ENCODE results near the gene SLITRK4. TPM values are rescaled to one million over a fixed set of nuclear protein-coding genes. Genes with fewer than 3 reads are reported as not detected.

The SLITRK4 gene
- total RNA-seq, 1 experiment from 2014 or later: 1.5 TPM

DNA sequence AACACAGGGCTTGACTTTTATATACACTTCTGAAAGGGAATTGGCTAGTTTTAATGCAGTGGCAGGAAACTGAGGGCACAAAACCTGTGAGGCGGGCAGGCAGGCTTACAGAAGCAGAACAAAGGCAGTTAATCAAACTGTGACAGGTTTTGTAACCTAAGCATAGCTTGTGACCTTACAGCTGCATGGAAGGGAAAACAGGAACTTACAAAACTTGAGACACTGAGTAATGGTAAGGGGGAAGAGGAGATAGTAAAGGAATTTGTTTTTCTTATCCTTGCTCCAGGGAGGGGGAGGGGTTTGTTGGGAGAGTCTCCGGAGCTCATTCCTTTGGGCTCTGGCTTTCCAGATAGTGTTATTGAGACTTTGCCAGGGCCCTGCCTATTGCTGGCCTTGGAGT is 55.6 kb downstream of the SLITRK4 start:
- Histone ChIP-seq H2AK5ac (ENCODE audit: insufficient read length, low read length) (no peak overlapping the region), H3K27ac (ENCODE audit: insufficient read length, low read depth, low read length) (no peak overlapping the region), H4K20me1 (ENCODE audit: control insufficient read depth, insufficient read depth, insufficient read length) (no peaks in the 10 kb centered on the region), H2BK12ac (ENCODE audit: insufficient read length, low read depth, low read length) (no peak overlapping the region), H3K23me2 (ENCODE audit: insufficient read length, low read depth, low read length, poor library complexity, severe bottlenecking) (no peaks in the 10 kb centered on the region), H4K8ac (replicated peaks; ENCODE audit: insufficient read length, low read depth, low read length) (no peak overlapping the region), H4K5ac (ENCODE audit: insufficient read length, low read depth, low read length) (no peak overlapping the region), H3K27me3 (ENCODE audit: insufficient read depth, low read length) (no peaks in the 10 kb centered on the region), H3K79me2 (ENCODE audit: insufficient read depth, low read length) (no peaks in the 10 kb centered on the region), H3K4me2 (ENCODE audit: insufficient read depth, insufficient read length, low read length) (no peak overlapping the region), H2BK20ac (ENCODE audit: low read depth, low read length, poor library complexity, severe bottlenecking) (no peak overlapping the region), H3K14ac (ENCODE audit: insufficient read depth, low read length) (no peak overlapping the region), H3K4ac (ENCODE audit: low read depth, low read length) (no peak overlapping the region), H4K91ac (ENCODE audit: insufficient read length, low read depth, low read length) (no peak overlapping the region), H3K18ac (ENCODE audit: insufficient read length, low read depth, low read length) (no peak overlapping the region), H3T11ph (ENCODE audit: low read length) (no peak overlapping the region), H2AFZ (ENCODE audit: low read length) (no peak overlapping the region), H2BK5ac (ENCODE audit: insufficient read length, low read length) (no peak overlapping the region), H3K23ac (ENCODE audit: insufficient read length, low read depth, low read length) (no peak overlapping the region), H3K9me3 (ENCODE audit: control insufficient read depth, low read depth, low read length) (peaks cover 44% of the 10 kb centered on the region), H3K9ac (ENCODE audit: extremely low read depth, insufficient read length, low read length) (no peak overlapping the region), H3K56ac (ENCODE audit: insufficient read length, low read depth, low read length) (no peak overlapping the region), H3K79me1 (ENCODE audit: insufficient read depth, low read depth, low read length, poor library complexity, severe bottlenecking) (no peaks in the 10 kb centered on the region), H3K4me1 (ENCODE audit: insufficient read depth, low read length) (no peaks in the 10 kb centered on the region), H2BK120ac (ENCODE audit: low read depth, low read length, poor library complexity, severe bottlenecking) (no peak overlapping the region), H2BK15ac (ENCODE audit: low read depth, low read length) (no peak overlapping the region)
- Mint-ChIP-seq H3K9me3 (peaks cover 44% of the 10 kb centered on the region in 2 experiments), H3K4me3 (no peak overlapping the region), H3K4me1 (no peaks in the 10 kb centered on the region; a peak in 1 of 4 replicates), H3K27me3 (ENCODE audit: low read depth) (no peaks in the 10 kb centered on the region), H3K27ac (no peak overlapping the region), H3K36me3 (ENCODE audit: insufficient read depth in 1 of 3, low read depth in 3 of 3) (no peaks in the 10 kb centered on the region; a peak in 1 of 7 replicates)
- no CpG with 5 or more reads among the region's 2 CpGs for WGBS (ENCODE audit: extremely low coverage, insufficient read length, low lambda C conversion rate)
- TF ChIP-seq, protein P1, sequence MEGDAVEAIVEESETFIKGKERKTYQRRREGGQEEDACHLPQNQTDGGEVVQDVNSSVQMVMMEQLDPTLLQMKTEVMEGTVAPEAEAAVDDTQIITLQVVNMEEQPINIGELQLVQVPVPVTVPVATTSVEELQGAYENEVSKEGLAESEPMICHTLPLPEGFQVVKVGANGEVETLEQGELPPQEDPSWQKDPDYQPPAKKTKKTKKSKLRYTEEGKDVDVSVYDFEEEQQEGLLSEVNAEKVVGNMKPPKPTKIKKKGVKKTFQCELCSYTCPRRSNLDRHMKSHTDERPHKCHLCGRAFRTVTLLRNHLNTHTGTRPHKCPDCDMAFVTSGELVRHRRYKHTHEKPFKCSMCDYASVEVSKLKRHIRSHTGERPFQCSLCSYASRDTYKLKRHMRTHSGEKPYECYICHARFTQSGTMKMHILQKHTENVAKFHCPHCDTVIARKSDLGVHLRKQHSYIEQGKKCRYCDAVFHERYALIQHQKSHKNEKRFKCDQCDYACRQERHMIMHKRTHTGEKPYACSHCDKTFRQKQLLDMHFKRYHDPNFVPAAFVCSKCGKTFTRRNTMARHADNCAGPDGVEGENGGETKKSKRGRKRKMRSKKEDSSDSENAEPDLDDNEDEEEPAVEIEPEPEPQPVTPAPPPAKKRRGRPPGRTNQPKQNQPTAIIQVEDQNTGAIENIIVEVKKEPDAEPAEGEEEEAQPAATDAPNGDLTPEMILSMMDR (conservative IDR thresholded peaks at IDR 0.05): no peak
- no peak for DNase-seq

Other genes with a start within 250 kb of the SLITRK4 start
- not detected in 2 replicates for gene SPANXN3, start 118.6 kb downstream of the SLITRK4 start, total RNA-seq (2021)
- gene SPANXN2, start 84.7 kb upstream of the SLITRK4 start, total RNA-seq (2021): not detected in 2 replicates
- gene UBE2NL, start 248.0 kb upstream of the SLITRK4 start, total RNA-seq (2021): not detected in 2 replicates

Data from H9 (cell line).